HEK293 (cell line): ENCODE measurements around the gene IGF2BP2.

Source experiments
- CTCF ChIA-PET: fragments of 350-600 bp; formaldehyde crosslinking; extraction: SDS; loops from one replicate; lab custom pipeline; 2021; ENCODE audit warnings: antibody characterized with exemption; lab: Yijun Ruan, JAX
- POLR2A ChIA-PET: fragments of 300-600 bp; formaldehyde crosslinking; extraction: SDS; loops from one replicate; lab custom pipeline; 2020; ENCODE audit warnings: antibody characterized with exemption, inconsistent platforms; lab: Yijun Ruan, JAX
- H3K27ac ChIP-seq: fragments of 200-500 bp; sonication (Bioruptor generic); 2 replicates; pipeline ENCODE4 v1.5.1; 2014; ENCODE audit warnings: low read depth, low read length, control low read depth, inconsistent platforms; ENCODE audit errors: extremely low read depth
- H3K36me3 ChIP-seq, 2 experiments: fragments of 200-500 bp in 1 of 2; sonication (Bioruptor generic) in 1 of 2; 1 replicate in 1 of 2; 2 replicates in 1 of 2; pipeline ENCODE4 v1.5.1; 2014 to 2017; ENCODE audit warnings: inconsistent platforms in 2 of 2, low read length in 2 of 2; ENCODE audit not compliant: control insufficient read depth in 2 of 2, insufficient read depth in 1 of 2
- H3K4me1 ChIP-seq: fragments of 200-500 bp; sonication (Bioruptor generic); 2 replicates; pipeline ENCODE4 v1.5.1; 2014; ENCODE audit warnings: mild to moderate bottlenecking, low read length, inconsistent platforms; ENCODE audit not compliant: control insufficient read depth, insufficient read depth
- H3K4me3 ChIP-seq: 2 replicates; pipeline ENCODE4 v1.5.1; 2011; ENCODE audit warnings: low read depth, mild to moderate bottlenecking, control low read depth, low read length, moderate library complexity
- H3K9me3 ChIP-seq: fragments of 200-500 bp; sonication (Bioruptor generic); 2 replicates; pipeline ENCODE4 v1.5.1; 2014; ENCODE audit warnings: low read depth, low read length, inconsistent platforms; ENCODE audit not compliant: control insufficient read depth, insufficient read depth
- GLIS1 ChIP-seq: fragments of 450-650 bp; formaldehyde crosslinking; IDR thresholded peaks from 2 replicates; pipeline ENCODE4 v1.5.1; 2016; ENCODE audit warnings: missing biosample characterization, missing genetic modification characterization
- WT1 ChIP-seq: fragments of 450-650 bp; formaldehyde crosslinking; IDR thresholded peaks from 2 replicates; pipeline ENCODE4 v1.5.1; 2016; ENCODE audit warnings: missing biosample characterization, missing genetic modification characterization
- ZEB2 ChIP-seq: fragments of 450-650 bp; formaldehyde crosslinking; IDR thresholded peaks from 2 replicates; pipeline ENCODE4 v1.5.1; 2016; ENCODE audit warnings: missing biosample characterization, missing genetic modification characterization
- ZNF114 ChIP-seq: fragments of 450-650 bp; formaldehyde crosslinking; IDR thresholded peaks from 2 replicates; pipeline ENCODE4 v1.5.0; 2017; ENCODE audit warnings: missing biosample characterization, missing genetic modification characterization
- ZNF214 ChIP-seq: fragments of 450-650 bp; formaldehyde crosslinking; IDR thresholded peaks from 2 replicates; pipeline ENCODE4 v1.5.1; 2017; ENCODE audit warnings: missing biosample characterization, mild to moderate bottlenecking, missing genetic modification characterization, borderline replicate concordance
- ZNF354C ChIP-seq: fragments of 450-650 bp; formaldehyde crosslinking; IDR thresholded peaks from 2 replicates; pipeline ENCODE4 v1.5.1; 2016; ENCODE audit warnings: missing biosample characterization, missing genetic modification characterization, low read depth, borderline replicate concordance
- ZNF571 ChIP-seq: fragments of 450-650 bp; formaldehyde crosslinking; IDR thresholded peaks from 2 replicates; pipeline ENCODE4 v1.5.0; 2017; ENCODE audit warnings: missing biosample characterization, missing genetic modification characterization
- ZNF629 ChIP-seq: fragments of 450-650 bp; formaldehyde crosslinking; IDR thresholded peaks from 2 replicates; pipeline ENCODE4 v1.5.1; 2017; ENCODE audit warnings: missing biosample characterization, missing genetic modification characterization
- TF ChIP-seq, protein P1 (sequence below): fragments of 450-650 bp; formaldehyde crosslinking; IDR thresholded peaks from 2 replicates; pipeline ENCODE4 v1.5.1; 2016; ENCODE audit warnings: missing biosample characterization, missing genetic modification characterization
- TF ChIP-seq, protein P2 (sequence below): fragments of 450-650 bp; formaldehyde crosslinking; IDR thresholded peaks from 2 replicates; pipeline ENCODE4 v1.5.1; 2017; ENCODE audit warnings: missing biosample characterization, missing genetic modification characterization
- TF ChIP-seq, protein P3 (sequence below): fragments of 450-650 bp; formaldehyde crosslinking; IDR thresholded peaks from 2 replicates; pipeline ENCODE4 v1.5.1; 2017; ENCODE audit warnings: missing biosample characterization, missing genetic modification characterization
- TF ChIP-seq, protein P4 (sequence below): fragments of 450-650 bp; formaldehyde crosslinking; IDR thresholded peaks from 2 replicates; pipeline ENCODE4 v1.5.1; 2017; ENCODE audit warnings: missing biosample characterization, missing genetic modification characterization
- TF ChIP-seq, protein P5 (sequence below): fragments of 450-650 bp; formaldehyde crosslinking; IDR thresholded peaks from 2 replicates; pipeline ENCODE4 v1.5.1; 2016; ENCODE audit warnings: missing biosample characterization, missing genetic modification characterization, low read depth

IGF2BP2 gene

DNA sequence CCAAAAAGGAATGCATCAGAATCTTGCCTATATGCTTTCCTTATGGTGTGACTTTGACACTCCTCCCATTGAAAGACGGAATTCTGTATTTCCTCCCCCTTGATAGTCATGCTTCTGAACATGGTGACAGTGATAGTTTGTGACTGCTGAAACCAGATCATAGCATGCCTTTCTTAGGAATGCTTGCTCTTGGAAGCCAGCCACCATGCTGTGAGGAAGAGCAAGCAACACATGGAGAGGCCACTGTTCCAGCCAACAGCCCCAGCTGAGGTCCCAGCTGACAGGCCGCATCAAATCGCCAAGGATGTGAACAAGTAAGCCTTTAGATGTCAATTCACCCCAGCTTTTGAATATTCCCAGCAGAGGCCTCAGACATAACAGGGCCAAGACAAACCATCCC lies 100.1 kb downstream of the IGF2BP2 start:
- no peaks in the 10 kb centered on the region for H3K9me3 ChIP-seq
- H3K36me3 ChIP-seq = peaks cover 0 to 5% of the 10 kb centered on the region in 2 experiments; a peak in 1 of 3 replicates
- H3K4me3 ChIP-seq = no peak overlapping the region
- CTCF ChIA-PET = no interaction called here
- POLR2A ChIA-PET = no interaction called here
- no peaks in the 10 kb centered on the region for H3K4me1 ChIP-seq
- TF ChIP-seq, protein P1, sequence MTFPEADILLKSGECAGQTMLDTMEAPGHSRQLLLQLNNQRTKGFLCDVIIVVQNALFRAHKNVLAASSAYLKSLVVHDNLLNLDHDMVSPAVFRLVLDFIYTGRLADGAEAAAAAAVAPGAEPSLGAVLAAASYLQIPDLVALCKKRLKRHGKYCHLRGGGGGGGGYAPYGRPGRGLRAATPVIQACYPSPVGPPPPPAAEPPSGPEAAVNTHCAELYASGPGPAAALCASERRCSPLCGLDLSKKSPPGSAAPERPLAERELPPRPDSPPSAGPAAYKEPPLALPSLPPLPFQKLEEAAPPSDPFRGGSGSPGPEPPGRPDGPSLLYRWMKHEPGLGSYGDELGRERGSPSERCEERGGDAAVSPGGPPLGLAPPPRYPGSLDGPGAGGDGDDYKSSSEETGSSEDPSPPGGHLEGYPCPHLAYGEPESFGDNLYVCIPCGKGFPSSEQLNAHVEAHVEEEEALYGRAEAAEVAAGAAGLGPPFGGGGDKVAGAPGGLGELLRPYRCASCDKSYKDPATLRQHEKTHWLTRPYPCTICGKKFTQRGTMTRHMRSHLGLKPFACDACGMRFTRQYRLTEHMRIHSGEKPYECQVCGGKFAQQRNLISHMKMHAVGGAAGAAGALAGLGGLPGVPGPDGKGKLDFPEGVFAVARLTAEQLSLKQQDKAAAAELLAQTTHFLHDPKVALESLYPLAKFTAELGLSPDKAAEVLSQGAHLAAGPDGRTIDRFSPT (tag by site-specific recombination) = no peak
- no peak for TF ChIP-seq GLIS1 (tag by site-specific recombination)
- TF ChIP-seq, protein P2, sequence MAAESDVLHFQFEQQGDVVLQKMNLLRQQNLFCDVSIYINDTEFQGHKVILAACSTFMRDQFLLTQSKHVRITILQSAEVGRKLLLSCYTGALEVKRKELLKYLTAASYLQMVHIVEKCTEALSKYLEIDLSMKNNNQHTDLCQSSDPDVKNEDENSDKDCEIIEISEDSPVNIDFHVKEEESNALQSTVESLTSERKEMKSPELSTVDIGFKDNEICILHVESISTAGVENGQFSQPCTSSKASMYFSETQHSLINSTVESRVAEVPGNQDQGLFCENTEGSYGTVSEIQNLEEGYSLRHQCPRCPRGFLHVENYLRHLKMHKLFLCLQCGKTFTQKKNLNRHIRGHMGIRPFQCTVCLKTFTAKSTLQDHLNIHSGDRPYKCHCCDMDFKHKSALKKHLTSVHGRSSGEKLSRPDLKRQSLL (tag by site-specific recombination) = no peak
- TF ChIP-seq, protein P3, sequence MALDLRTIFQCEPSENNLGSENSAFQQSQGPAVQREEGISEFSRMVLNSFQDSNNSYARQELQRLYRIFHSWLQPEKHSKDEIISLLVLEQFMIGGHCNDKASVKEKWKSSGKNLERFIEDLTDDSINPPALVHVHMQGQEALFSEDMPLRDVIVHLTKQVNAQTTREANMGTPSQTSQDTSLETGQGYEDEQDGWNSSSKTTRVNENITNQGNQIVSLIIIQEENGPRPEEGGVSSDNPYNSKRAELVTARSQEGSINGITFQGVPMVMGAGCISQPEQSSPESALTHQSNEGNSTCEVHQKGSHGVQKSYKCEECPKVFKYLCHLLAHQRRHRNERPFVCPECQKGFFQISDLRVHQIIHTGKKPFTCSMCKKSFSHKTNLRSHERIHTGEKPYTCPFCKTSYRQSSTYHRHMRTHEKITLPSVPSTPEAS = no peak
- no peak for TF ChIP-seq ZNF629
- TF ChIP-seq ZNF114 = no peak
- no peak overlapping the region for H3K27ac ChIP-seq

DNA sequence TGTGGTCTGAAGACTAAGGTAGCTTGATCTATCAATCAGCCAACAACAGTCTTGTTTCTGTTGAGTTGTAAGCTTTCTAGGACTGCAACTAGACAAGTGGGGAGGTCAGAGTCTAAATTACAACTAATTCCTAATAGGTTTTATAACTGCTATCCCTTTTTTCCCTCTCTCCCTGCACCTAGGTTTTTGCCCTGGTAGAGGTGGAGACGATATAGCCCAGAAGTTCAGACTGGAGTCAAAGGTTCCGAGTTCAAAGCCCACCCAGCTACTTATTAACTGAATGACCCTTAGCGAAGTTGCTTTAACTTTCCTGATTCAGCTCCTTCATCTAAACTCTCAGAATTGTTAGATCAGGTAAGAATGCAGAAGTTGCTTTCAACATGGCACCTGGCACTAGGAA lies 100.6 kb downstream of the IGF2BP2 start:
- H3K27ac ChIP-seq = no peak overlapping the region
- H3K4me1 ChIP-seq = no peaks in the 10 kb centered on the region
- ChIA-PET CTCF (no interaction called here), POLR2A (interaction anchor here (0.6 kb wide), 1 partner anchor 72 kb away, joined by 3 read pairs; no protein-coding TSS in a partner anchor)
- H3K36me3 ChIP-seq = peaks cover 0 to 5% of the 10 kb centered on the region in 2 experiments; a peak in 1 of 3 replicates
- no peak for TF ChIP-seq ZEB2 (tag by site-specific recombination)
- no peak for TF ChIP-seq ZNF571 (tag by site-specific recombination)
- no peak for TF ChIP-seq ZNF214 (tag by site-specific recombination)
- TF ChIP-seq, protein P4, sequence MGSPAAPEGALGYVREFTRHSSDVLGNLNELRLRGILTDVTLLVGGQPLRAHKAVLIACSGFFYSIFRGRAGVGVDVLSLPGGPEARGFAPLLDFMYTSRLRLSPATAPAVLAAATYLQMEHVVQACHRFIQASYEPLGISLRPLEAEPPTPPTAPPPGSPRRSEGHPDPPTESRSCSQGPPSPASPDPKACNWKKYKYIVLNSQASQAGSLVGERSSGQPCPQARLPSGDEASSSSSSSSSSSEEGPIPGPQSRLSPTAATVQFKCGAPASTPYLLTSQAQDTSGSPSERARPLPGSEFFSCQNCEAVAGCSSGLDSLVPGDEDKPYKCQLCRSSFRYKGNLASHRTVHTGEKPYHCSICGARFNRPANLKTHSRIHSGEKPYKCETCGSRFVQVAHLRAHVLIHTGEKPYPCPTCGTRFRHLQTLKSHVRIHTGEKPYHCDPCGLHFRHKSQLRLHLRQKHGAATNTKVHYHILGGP (tag by site-specific recombination) = no peak
- TF ChIP-seq, all 188 proteins: peak for 0
- H3K9me3 ChIP-seq = no peaks in the 10 kb centered on the region
- no peak overlapping the region for H3K4me3 ChIP-seq

DNA sequence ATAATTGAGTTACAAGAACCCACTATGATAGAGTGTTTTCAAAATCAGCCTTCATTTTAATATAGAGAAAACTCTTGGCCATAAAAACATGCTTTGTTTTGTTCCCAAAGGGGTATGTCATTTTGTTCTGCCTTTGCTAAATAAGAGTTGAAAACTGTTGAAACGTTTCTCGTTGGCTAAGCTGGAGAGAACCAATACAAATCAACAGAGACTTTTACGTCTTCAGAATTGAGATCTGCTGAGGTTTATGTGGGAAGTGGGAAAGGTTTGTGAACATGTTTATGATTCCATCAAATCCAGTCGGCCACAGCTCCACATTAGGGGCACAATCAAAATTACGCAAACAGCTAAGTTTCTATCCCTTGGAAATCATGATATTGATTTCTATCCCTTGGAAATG lies 102.0 kb downstream of the IGF2BP2 start:
- POLR2A ChIA-PET = no interaction called here
- TF ChIP-seq, protein P5, sequence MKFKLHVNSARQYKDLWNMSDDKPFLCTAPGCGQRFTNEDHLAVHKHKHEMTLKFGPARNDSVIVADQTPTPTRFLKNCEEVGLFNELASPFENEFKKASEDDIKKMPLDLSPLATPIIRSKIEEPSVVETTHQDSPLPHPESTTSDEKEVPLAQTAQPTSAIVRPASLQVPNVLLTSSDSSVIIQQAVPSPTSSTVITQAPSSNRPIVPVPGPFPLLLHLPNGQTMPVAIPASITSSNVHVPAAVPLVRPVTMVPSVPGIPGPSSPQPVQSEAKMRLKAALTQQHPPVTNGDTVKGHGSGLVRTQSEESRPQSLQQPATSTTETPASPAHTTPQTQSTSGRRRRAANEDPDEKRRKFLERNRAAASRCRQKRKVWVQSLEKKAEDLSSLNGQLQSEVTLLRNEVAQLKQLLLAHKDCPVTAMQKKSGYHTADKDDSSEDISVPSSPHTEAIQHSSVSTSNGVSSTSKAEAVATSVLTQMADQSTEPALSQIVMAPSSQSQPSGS = no peak
- TF ChIP-seq, protein P4 (tag by site-specific recombination) = no peak
- TF ChIP-seq WT1 (no peak), ZNF354C (tag by site-specific recombination) (no peak)
- Histone ChIP-seq H3K27ac (no peak overlapping the region), H3K4me3 (no peak overlapping the region), H3K4me1 (no peaks in the 10 kb centered on the region), H3K9me3 (no peaks in the 10 kb centered on the region), H3K36me3 (peaks cover 0 to 5% of the 10 kb centered on the region in 2 experiments; a peak in 1 of 3 replicates)
- CTCF ChIA-PET = interaction anchor here (1.3 kb wide), 1 partner anchor 62 kb away, joined by 4 read pairs; no protein-coding TSS in a partner anchor
